Fibroblast of lung (primary cell): ENCODE results near the gene HOXB6.

Source experiments
- CTCF ChIP-seq, 2 donors: IDR thresholded peaks in 1 of 2; conservative IDR thresholded peaks in 1 of 2; 1 replicate in 1 of 2; 2 replicates in 1 of 2; pipeline ENCODE4 v1.5.1; 2011 to 2012; ENCODE audit warnings: low read length in 2 of 2, control low read depth in 1 of 2, inconsistent platforms in 1 of 2, low read depth in 1 of 2, mild to moderate bottlenecking in 1 of 2
- EZH2 ChIP-seq: IDR thresholded peaks from 2 replicates; pipeline ENCODE4 v1.5.1; 2012; ENCODE audit warnings: low read length, control low read depth, mild to moderate bottlenecking; ENCODE audit errors: missing control alignments

- TF ChIP-seq CTCF (conservative IDR thresholded peaks at IDR 0.05 in 1 of 2, IDR thresholded peaks at IDR 0.05 in 1 of 2; ENCODE audit: low read depth in 1 of 2, low read length in 2 of 2) = no peak
- TF ChIP-seq EZH2 = no peak
Observed at GRCh38 chr17:48555258-48556228, 49.2 kb downstream of the HOXB6 start.
